ENCODE measurements around the gene NOB1. TPM values are rescaled to one million over a fixed set of nuclear protein-coding genes. Genes with fewer than 3 reads are reported as not detected.

NOB1 gene
- total and polyA plus RNA-seq, 9 of the 15 experiments (the other 6 are each of a cell fraction or from before 2014, with no cell fraction given): 42.4 to 148 (median 116) TPM

- TF ChIP-seq ZNF318 (IDR thresholded peaks at IDR 0.05; ENCODE audit: borderline replicate concordance in 1 of 2, low read depth in 1 of 2) (peak in 1 of 2 experiments; percentile 62; a peak in 1 of 4 replicates), FOXA3 (CRISPR knock-in tag; conservative IDR thresholded peaks at IDR 0.05 in 1 of 2, IDR thresholded peaks at IDR 0.05 in 1 of 2) (peak in 1 of 2 experiments; percentile 60; a peak in 1 of 4 replicates), RNF2 (IDR thresholded peaks at IDR 0.05) (peak; percentile 82; the same call in 1 of the 2 replicates), BMI1 (IDR thresholded peaks at IDR 0.05; ENCODE audit: low read length) (peak; percentile 90), STAT6 (CRISPR knock-in tag; IDR thresholded peaks at IDR 0.05) (no peak), CREB3 (tag; conservative IDR thresholded peaks at IDR 0.05; ENCODE audit: low read depth) (no peak), MTA3 (IDR thresholded peaks at IDR 0.05; ENCODE audit: borderline replicate concordance) (peak; percentile 85; the same call in 1 of the 2 replicates), CCNT2 (IDR thresholded peaks at IDR 0.05; ENCODE audit: borderline replicate concordance, extremely low read depth, insufficient read length, low read depth, low read length) (peak; percentile 44), EGR1 (conservative IDR thresholded peaks at IDR 0.05) (0 out of 2 replicates have a peak, but pooled peaks have one; percentile 7), MNT (conservative IDR thresholded peaks at IDR 0.05) (peak; percentile 83 to 93), ZNF124 (CRISPR knock-in tag; IDR thresholded peaks at IDR 0.05) (no peak), TCF3 (CRISPR knock-in tag; IDR thresholded peaks at IDR 0.05) (0 out of 2 replicates have a peak, but pooled peaks have one; percentile 5)
Measured at GRCh38 chr16:69726313-69727060, 28.2 kb downstream of the NOB1 start, which contains the start of gene NQO1 (continued).

Data from K562 (cell line).